WI38 (cell line): ENCODE measurements around the gene CAPZA1.
A peak's percentile ranks its signal among the peaks of the same experiment; 100 is the strongest.

Experiments
- H3K4me3 ChIP-seq: 2 replicates; pipeline ENCODE4 v1.5.1; 2011; ENCODE audit warnings: low read depth, mild to moderate bottlenecking, control low read depth, low read length
- TF ChIP-seq, protein P1 (sequence below): IDR thresholded peaks from 2 replicates; pipeline ENCODE4 v1.5.1; 2012; ENCODE audit warnings: low read depth, mild to moderate bottlenecking, control low read depth, low read length

The CAPZA1 gene

DNA sequence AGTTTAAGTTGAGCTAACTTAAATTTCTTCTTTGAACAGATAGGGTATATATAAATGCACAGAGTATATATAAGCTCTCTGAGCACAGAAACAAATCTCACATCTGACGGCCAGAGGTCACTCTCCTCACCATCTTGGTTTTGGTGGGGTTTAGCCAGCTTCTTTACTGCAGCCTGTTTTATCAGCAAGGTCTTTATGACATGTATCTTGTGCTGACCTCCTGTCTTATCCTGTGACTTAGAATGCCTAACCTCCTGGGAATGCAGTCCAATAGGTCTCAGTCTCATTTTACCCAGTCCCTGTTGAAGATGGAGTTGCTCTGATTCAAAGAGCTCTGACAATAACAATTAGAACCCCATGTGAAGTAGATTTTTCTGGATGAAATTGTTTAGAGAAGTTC lies 53.2 kb downstream of the CAPZA1 start:
- TF ChIP-seq, protein P1, sequence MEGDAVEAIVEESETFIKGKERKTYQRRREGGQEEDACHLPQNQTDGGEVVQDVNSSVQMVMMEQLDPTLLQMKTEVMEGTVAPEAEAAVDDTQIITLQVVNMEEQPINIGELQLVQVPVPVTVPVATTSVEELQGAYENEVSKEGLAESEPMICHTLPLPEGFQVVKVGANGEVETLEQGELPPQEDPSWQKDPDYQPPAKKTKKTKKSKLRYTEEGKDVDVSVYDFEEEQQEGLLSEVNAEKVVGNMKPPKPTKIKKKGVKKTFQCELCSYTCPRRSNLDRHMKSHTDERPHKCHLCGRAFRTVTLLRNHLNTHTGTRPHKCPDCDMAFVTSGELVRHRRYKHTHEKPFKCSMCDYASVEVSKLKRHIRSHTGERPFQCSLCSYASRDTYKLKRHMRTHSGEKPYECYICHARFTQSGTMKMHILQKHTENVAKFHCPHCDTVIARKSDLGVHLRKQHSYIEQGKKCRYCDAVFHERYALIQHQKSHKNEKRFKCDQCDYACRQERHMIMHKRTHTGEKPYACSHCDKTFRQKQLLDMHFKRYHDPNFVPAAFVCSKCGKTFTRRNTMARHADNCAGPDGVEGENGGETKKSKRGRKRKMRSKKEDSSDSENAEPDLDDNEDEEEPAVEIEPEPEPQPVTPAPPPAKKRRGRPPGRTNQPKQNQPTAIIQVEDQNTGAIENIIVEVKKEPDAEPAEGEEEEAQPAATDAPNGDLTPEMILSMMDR, result no peak
- H3K4me3 ChIP-seq, result no peak overlapping the region

DNA sequence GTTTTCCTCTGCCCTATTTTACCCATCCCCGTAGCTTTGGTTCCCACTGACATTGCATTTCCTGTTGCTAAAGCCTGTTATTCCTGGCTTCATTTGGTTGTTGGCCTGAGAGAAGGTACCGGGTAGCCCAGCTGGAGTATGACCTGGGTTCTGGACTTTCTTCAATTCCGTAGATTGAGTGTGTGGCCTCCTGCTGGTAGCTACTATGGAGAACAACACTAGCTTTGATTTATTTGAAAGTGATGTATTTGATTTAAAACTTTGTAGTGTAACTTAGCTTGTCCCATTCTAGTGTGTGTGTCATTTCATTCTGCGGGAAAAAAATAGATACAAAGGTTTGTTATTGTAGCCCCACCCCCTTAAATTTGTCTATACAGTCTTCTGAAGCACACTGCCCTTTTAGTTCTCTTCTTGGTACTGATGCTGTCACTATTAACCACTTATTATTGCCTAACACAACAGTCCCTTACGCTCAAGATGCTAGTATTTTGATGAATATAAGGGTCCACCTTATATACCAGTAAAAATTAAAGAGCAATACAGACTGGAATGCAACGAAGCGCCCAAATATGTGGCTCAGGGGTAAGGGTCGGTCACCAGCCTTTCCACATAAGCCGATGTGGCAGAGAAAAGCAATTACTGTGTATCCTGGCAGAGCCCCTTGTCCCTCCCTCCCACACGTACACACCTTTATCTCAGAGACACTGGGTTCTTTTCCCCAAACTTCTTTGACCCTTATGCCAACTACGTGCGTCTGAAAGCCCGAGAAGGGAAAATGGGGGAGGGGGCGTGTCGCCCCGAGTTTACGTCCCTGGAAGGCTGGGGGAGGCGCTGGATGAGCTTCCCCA lies 54.2 kb downstream of the CAPZA1 start:
- TF ChIP-seq, protein P1, result peak; percentile 46; the same call in 1 of the 2 replicates
- peak overlapping the region; percentile 81 for H3K4me3 ChIP-seq

DNA sequence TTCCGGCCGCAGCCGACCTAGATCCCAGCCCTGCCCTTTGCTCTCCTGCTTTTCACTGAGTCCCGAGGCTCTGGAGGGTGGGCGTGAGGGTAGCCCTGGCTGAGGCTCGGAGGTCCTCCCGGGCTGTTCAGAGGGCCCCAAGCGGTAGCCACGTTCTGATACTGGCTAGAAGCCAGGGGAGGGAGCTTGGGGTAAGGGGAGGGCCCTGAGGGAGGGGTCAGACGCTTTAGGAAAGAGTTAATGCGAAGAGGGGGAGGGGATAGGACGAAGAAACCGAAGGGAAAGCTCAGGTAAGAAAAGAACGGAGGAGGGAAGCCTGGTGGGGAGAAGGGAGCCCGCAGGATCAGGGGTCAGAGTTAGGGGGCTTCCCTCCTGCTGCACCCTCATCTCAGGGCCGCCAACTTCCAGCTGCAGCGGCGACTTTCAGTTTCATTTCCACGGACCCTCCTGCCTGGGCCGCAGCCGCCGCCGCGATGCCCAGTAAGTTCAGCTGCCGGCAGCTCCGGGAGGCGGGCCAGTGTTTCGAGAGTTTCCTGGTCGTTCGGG lies 54.9 kb downstream of the CAPZA1 start, which contains the start of gene MOV10:
MOV10 (plus strand) TSS at position 220 of the 546 bp plus-strand sequence; CDS start at position 474, 254 bp downstream.
- H3K4me3 ChIP-seq, result peak within 1 kb of the TSS; percentile 81
- TF ChIP-seq, protein P1, result no peak

DNA sequence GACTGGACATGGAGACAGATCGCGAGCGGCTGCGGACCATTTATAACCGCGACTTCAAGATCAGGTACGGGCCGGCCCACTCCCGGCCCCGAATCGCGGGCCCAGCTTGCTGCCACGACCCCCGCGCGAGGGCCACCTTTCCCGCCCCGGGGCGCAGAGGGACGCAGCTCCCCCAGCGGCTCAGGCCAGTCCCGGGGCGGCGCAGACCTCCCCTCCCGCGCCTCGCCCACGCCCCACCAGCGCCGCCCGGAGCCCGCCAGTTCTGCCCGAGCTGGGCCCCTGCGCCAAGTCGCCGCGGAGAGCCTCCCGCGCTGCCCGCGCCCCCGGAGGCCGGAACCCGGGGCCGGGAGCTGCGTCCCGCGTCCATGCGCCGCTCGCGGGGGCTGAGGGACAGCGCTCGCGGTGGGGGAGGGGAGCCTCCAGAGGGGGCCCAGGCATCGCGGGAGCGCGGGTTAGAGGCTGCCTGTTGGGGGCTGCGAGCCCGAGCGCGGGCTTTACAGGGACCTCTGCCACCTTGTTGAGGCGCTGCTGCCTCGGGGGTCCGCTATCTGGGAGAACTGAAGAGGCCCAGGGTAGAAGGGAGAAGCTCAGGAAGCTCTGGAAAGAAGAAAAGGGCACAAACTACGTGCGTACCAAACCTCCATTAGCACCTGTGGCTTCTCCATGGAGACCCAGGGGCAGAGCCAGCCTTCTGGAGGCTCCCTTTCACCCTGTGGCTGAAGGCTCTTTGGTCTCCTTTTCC lies 55.5 kb downstream of the CAPZA1 start:
- peak overlapping the region; percentile 81 for H3K4me3 ChIP-seq
- TF ChIP-seq, protein P1, result no peak

DNA sequence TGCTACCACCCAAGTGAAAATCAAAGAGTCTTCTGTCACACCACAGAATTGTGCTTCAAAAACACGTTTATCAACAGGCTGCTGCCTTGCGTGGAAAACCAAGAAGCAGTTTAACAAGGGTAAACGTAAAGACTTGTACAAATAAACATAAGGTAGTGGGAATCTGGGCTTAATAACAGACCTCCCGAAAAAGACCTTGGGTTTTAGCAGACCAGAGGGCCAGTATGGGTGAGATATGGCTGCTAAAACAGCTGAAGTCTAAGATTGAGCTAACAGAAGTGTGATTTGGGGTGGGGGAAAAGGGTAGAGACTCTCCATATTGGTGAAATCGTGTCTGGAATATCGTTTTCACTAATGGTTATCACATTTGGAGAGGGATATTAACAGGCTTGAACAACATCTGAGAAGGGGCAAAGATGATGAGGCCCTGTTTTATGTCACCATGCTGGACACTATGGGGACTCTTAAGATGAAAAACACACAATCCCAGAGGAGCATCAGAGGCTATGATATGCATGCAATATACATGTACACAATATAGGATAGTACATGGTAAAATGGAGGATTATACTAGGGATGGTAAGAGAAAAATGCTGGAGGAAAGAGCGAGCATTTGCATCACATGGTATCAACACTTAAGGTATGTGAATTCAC lies 56.2 kb downstream of the CAPZA1 start:
- TF ChIP-seq, protein P1, result no peak
- H3K4me3 ChIP-seq, result peak overlapping the region; percentile 81

DNA sequence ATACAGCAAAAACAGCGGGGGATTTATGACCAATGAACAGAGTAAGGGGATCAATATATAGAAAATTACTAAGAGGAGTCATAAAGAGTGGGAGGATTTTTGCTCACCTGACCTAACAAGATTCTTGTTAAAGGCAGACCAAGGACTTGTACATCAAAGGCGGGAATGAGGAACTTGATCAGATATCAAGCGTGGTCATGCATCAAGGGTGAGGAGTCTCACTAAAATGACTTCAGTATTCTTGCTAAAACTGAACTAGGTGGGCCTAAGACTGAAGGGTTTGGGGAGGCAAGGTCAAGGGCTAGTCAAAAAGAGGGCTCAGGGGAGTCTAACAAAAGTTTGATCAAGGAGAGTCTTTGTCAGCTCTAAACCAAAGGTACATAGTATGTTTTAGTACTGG lies 56.9 kb downstream of the CAPZA1 start:
- H3K4me3 ChIP-seq, result no peak overlapping the region

More for the DNA sequence above, 56.9 kb downstream of the CAPZA1 start:
- TF ChIP-seq, protein P1, result no peak
